SK-N-SH treated with all-trans-retinoic acid at 6 μM for 48 hours (cell line): ENCODE results near the gene MTCL3.

Experiments
- ATAC-seq: fragments of 200-7000 bp; cut with Tn5 transposase; 3 replicates; pipeline ENCODE4 v1.9.1; 2020; ENCODE audit warnings: mild to moderate bottlenecking, moderate library complexity
- BACH2 ChIP-seq: fragments of 250-450 bp; sonication (Bioruptor Pico); IDR thresholded peaks from 2 replicates; pipeline ENCODE4 v1.9.0; 2021; ENCODE audit warnings: mild to moderate bottlenecking, borderline replicate concordance
- CSDC2 ChIP-seq: fragments of 250-450 bp; sonication (Bioruptor Pico); IDR thresholded peaks from 2 replicates; pipeline ENCODE4 v1.5.0; 2020; ENCODE audit warnings: mild to moderate bottlenecking, moderate library complexity
- ESRRG ChIP-seq: fragments of 250-450 bp; sonication (Bioruptor Pico); IDR thresholded peaks from 2 replicates; pipeline ENCODE4 v1.6.1; 2021; ENCODE audit warnings: mild to moderate bottlenecking
- GLIS3 ChIP-seq: fragments of 250-450 bp; sonication (Bioruptor Pico); IDR thresholded peaks from 2 replicates; pipeline ENCODE4 v1.5.0; 2020; ENCODE audit warnings: mild to moderate bottlenecking, moderate library complexity
- ISL1 ChIP-seq: fragments of 250-450 bp; sonication (Bioruptor Pico); IDR thresholded peaks from 2 replicates; pipeline ENCODE4 v2.1.2; 2022; ENCODE audit warnings: mild to moderate bottlenecking, moderate library complexity
- PPARA ChIP-seq: fragments of 250-450 bp; sonication (Bioruptor Pico); IDR thresholded peaks from 2 replicates; pipeline ENCODE4 v1.5.0; 2020; ENCODE audit warnings: mild to moderate bottlenecking, borderline replicate concordance
- RARB ChIP-seq: fragments of 250-450 bp; sonication (Bioruptor Pico); IDR thresholded peaks from 2 replicates; pipeline ENCODE4 v1.8.0; 2021; ENCODE audit warnings: mild to moderate bottlenecking, moderate library complexity
- SNAI2 ChIP-seq: fragments of 250-450 bp; sonication (Bioruptor Pico); IDR thresholded peaks from 2 replicates; pipeline ENCODE4 v1.5.0; 2020; ENCODE audit warnings: mild to moderate bottlenecking, moderate library complexity
- TCF4 ChIP-seq: fragments of 250-450 bp; sonication (Bioruptor Pico); IDR thresholded peaks from 2 replicates; pipeline ENCODE4 v1.8.0; 2021; ENCODE audit warnings: mild to moderate bottlenecking, moderate library complexity, borderline replicate concordance
- TOX ChIP-seq: fragments of 250-450 bp; sonication (Bioruptor Pico); IDR thresholded peaks from 2 replicates; pipeline ENCODE4 v1.8.0; 2021; ENCODE audit warnings: mild to moderate bottlenecking, moderate library complexity, borderline replicate concordance
- ZC3H10 ChIP-seq: fragments of 250-450 bp; sonication (Bioruptor Pico); IDR thresholded peaks from 2 replicates; pipeline ENCODE4 v1.5.1; 2021; ENCODE audit warnings: mild to moderate bottlenecking, moderate library complexity
- ZFP3 ChIP-seq: fragments of 250-450 bp; sonication (Bioruptor Pico); IDR thresholded peaks from 2 replicates; pipeline ENCODE4 v1.5.0; 2020; ENCODE audit warnings: mild to moderate bottlenecking, moderate library complexity
- ZFP30 ChIP-seq: fragments of 450-650 bp; formaldehyde crosslinking; IDR thresholded peaks from 2 replicates; pipeline ENCODE4 v1.5.0; 2022; ENCODE audit warnings: mild to moderate bottlenecking, moderate library complexity
- ZNF565 ChIP-seq: fragments of 450-650 bp; formaldehyde crosslinking; conservative IDR thresholded peaks from 2 replicates; pipeline ENCODE4 v1.5.0; 2020; ENCODE audit warnings: low read depth, mild to moderate bottlenecking, moderate library complexity
- ZNF70 ChIP-seq: fragments of 450-650 bp; formaldehyde crosslinking; IDR thresholded peaks from 2 replicates; pipeline ENCODE4 v1.5.0; 2020; ENCODE audit warnings: mild to moderate bottlenecking, moderate library complexity
- ZNF8 ChIP-seq: fragments of 450-650 bp; formaldehyde crosslinking; IDR thresholded peaks from 2 replicates; pipeline ENCODE4 v1.5.0; 2020; ENCODE audit warnings: mild to moderate bottlenecking, moderate library complexity
- TF ChIP-seq, protein P1 (sequence below): fragments of 250-450 bp; sonication (Bioruptor Pico); IDR thresholded peaks from 2 replicates; pipeline ENCODE4 v1.5.1; 2021; ENCODE audit warnings: mild to moderate bottlenecking, moderate library complexity
- TF ChIP-seq, protein P2 (sequence below): fragments of 250-450 bp; sonication (Bioruptor Pico); IDR thresholded peaks from 2 replicates; pipeline ENCODE4 v1.5.1; 2020; ENCODE audit warnings: low read depth, mild to moderate bottlenecking, moderate library complexity
- TF ChIP-seq, protein P3 (sequence below): fragments of 250-450 bp; sonication (Bioruptor Pico); IDR thresholded peaks from 2 replicates; pipeline ENCODE4 v1.8.0; 2021; ENCODE audit warnings: low read depth, mild to moderate bottlenecking, moderate library complexity, borderline replicate concordance
- TF ChIP-seq, protein P4 (sequence below): fragments of 250-450 bp; sonication (Bioruptor Pico); IDR thresholded peaks from 2 replicates; pipeline ENCODE4 v1.5.0; 2020; ENCODE audit warnings: mild to moderate bottlenecking, moderate library complexity
- TF ChIP-seq, protein P5 (sequence below): fragments of 250-450 bp; sonication (Bioruptor Pico); IDR thresholded peaks from 2 replicates; pipeline ENCODE4 v1.8.0; 2020; ENCODE audit warnings: mild to moderate bottlenecking, moderate library complexity, borderline replicate concordance

MTCL3 gene

DNA sequence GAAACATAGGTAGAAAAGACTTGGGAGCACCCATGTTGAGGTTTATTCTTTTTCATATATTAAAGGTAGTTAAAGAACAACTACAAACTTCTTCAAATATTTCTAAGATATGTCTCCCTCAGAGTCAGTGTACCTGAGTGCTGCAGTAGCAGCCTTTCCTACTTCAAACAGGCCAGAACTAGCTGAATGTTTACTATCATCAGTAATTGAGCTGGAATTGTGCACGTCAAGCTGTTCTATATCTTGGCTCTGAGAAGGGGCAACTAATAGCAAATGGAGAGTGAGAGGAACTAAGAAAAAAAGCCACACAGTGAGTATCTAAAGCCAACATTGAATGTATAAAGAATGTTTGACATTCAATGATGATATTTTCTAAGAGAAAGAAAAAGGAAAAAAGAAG, 21.7 kb downstream of the MTCL3 start:
- no peak for ATAC-seq
- TF ChIP-seq CSDC2 (CRISPR knock-in tag) (no peak), ZNF70 (CRISPR knock-in tag) (no peak), ZNF565 (CRISPR knock-in tag) (no peak), ZFP30 (CRISPR knock-in tag) (no peak), GLIS3 (CRISPR knock-in tag) (no peak), TOX (CRISPR knock-in tag) (no peak)
- TF ChIP-seq, protein P1, sequence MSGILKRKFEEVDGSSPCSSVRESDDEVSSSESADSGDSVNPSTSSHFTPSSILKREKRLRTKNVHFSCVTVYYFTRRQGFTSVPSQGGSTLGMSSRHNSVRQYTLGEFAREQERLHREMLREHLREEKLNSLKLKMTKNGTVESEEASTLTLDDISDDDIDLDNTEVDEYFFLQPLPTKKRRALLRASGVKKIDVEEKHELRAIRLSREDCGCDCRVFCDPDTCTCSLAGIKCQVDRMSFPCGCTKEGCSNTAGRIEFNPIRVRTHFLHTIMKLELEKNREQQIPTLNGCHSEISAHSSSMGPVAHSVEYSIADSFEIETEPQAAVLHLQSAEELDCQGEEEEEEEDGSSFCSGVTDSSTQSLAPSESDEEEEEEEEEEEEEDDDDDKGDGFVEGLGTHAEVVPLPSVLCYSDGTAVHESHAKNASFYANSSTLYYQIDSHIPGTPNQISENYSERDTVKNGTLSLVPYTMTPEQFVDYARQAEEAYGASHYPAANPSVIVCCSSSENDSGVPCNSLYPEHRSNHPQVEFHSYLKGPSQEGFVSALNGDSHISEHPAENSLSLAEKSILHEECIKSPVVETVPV (CRISPR knock-in tag) = no peak
- TF ChIP-seq, protein P2, sequence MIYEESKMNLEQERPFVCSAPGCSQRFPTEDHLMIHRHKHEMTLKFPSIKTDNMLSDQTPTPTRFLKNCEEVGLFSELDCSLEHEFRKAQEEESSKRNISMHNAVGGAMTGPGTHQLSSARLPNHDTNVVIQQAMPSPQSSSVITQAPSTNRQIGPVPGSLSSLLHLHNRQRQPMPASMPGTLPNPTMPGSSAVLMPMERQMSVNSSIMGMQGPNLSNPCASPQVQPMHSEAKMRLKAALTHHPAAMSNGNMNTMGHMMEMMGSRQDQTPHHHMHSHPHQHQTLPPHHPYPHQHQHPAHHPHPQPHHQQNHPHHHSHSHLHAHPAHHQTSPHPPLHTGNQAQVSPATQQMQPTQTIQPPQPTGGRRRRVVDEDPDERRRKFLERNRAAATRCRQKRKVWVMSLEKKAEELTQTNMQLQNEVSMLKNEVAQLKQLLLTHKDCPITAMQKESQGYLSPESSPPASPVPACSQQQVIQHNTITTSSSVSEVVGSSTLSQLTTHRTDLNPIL (CRISPR knock-in tag) = no peak
- TF ChIP-seq, protein P3, sequence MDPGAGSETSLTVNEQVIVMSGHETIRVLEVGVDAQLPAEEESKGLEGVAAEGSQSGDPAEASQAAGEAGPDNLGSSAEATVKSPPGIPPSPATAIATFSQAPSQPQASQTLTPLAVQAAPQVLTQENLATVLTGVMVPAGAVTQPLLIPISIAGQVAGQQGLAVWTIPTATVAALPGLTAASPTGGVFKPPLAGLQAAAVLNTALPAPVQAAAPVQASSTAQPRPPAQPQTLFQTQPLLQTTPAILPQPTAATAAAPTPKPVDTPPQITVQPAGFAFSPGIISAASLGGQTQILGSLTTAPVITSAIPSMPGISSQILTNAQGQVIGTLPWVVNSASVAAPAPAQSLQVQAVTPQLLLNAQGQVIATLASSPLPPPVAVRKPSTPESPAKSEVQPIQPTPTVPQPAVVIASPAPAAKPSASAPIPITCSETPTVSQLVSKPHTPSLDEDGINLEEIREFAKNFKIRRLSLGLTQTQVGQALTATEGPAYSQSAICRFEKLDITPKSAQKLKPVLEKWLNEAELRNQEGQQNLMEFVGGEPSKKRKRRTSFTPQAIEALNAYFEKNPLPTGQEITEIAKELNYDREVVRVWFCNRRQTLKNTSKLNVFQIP = no peak
- TF ChIP-seq, protein P4, sequence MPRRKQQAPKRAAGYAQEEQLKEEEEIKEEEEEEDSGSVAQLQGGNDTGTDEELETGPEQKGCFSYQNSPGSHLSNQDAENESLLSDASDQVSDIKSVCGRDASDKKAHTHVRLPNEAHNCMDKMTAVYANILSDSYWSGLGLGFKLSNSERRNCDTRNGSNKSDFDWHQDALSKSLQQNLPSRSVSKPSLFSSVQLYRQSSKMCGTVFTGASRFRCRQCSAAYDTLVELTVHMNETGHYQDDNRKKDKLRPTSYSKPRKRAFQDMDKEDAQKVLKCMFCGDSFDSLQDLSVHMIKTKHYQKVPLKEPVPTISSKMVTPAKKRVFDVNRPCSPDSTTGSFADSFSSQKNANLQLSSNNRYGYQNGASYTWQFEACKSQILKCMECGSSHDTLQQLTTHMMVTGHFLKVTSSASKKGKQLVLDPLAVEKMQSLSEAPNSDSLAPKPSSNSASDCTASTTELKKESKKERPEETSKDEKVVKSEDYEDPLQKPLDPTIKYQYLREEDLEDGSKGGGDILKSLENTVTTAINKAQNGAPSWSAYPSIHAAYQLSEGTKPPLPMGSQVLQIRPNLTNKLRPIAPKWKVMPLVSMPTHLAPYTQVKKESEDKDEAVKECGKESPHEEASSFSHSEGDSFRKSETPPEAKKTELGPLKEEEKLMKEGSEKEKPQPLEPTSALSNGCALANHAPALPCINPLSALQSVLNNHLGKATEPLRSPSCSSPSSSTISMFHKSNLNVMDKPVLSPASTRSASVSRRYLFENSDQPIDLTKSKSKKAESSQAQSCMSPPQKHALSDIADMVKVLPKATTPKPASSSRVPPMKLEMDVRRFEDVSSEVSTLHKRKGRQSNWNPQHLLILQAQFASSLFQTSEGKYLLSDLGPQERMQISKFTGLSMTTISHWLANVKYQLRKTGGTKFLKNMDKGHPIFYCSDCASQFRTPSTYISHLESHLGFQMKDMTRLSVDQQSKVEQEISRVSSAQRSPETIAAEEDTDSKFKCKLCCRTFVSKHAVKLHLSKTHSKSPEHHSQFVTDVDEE (CRISPR knock-in tag) = no peak

DNA sequence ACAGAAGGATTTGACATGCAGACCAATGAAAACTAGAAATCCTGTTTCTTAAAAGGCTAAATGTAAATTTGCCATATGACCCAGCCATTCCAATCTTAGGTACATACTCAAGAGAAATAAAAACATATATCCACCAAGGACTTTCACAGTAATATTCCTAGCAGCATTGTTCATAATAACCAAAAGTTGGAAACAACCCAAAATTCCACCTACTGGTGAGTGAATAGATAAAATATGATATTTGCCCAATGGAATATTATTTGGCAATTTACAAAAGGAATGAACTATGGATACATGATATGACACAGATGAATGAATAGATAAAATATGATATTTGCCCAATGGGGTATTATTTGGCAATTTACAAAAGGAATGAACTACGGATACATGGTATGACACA, 22.7 kb downstream of the MTCL3 start:
- TF ChIP-seq, protein P2 (CRISPR knock-in tag) = no peak
- TF ChIP-seq ZC3H10 (CRISPR knock-in tag) (no peak), PPARA (CRISPR knock-in tag) (no peak), CSDC2 (CRISPR knock-in tag) (no peak), TCF4 (CRISPR knock-in tag) (no peak), SNAI2 (no peak), ISL1 (CRISPR knock-in tag) (no peak), RARB (CRISPR knock-in tag) (no peak), BACH2 (CRISPR knock-in tag) (no peak), ESRRG (CRISPR knock-in tag) (no peak), ZNF8 (CRISPR knock-in tag) (no peak), GLIS3 (CRISPR knock-in tag) (no peak), ZFP3 (CRISPR knock-in tag) (no peak), ZNF70 (CRISPR knock-in tag) (no peak), TOX (CRISPR knock-in tag) (no peak)
- TF ChIP-seq, protein P1 (CRISPR knock-in tag) = no peak
- TF ChIP-seq, protein P4 (CRISPR knock-in tag) = no peak
- TF ChIP-seq, protein P5, sequence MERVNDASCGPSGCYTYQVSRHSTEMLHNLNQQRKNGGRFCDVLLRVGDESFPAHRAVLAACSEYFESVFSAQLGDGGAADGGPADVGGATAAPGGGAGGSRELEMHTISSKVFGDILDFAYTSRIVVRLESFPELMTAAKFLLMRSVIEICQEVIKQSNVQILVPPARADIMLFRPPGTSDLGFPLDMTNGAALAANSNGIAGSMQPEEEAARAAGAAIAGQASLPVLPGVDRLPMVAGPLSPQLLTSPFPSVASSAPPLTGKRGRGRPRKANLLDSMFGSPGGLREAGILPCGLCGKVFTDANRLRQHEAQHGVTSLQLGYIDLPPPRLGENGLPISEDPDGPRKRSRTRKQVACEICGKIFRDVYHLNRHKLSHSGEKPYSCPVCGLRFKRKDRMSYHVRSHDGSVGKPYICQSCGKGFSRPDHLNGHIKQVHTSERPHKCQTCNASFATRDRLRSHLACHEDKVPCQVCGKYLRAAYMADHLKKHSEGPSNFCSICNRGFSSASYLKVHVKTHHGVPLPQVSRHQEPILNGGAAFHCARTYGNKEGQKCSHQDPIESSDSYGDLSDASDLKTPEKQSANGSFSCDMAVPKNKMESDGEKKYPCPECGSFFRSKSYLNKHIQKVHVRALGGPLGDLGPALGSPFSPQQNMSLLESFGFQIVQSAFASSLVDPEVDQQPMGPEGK (CRISPR knock-in tag) = no peak
- TF ChIP-seq, protein P3 = no peak
- ATAC-seq = no peak
